Measurements from ENCODE around the gene ITGB4.
"Not testable (repeated sequence)": the region's sequence is repeated elsewhere in the genome, so short reads cannot be mapped to it uniquely, and the experiment has no call there.

The ITGB4 gene

GRCh38 chr17:75778066-75778860 is 57.0 kb downstream of the ITGB4 start:
- peaks cover 41% of the 10 kb centered on the region for H3K36me3 Mint-ChIP-seq

DNA sequence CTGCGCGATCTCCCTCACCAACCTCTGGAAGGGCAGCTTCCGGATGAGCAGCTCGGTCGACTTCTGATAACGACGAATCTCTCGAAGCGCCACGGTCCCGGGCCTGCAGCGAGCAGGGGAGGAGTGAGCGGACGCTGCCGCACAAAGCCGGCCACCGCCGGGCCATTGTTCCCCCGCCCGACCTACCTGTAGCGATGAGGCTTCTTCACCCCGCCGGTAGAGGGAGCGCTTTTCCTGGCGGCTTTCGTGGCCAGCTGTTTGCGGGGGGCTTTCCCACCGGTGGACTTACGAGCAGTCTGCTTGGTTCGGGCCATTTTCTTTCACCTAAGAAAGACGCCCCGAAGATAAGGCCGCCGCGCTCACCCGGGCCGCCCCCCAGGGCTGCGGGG is 57.6 kb downstream of the ITGB4 start:
- Mint-ChIP-seq H3K9me3 (no peaks in the 10 kb centered on the region), H3K27me3 (peaks cover 9% of the 10 kb centered on the region), H3K36me3 (peaks cover 41% of the 10 kb centered on the region), H3K27ac (peak overlapping the region; percentile 99), H3K4me1 (peaks cover 56% of the 10 kb centered on the region), H3K4me3 (peak overlapping the region; percentile 94)
- CTCF ChIA-PET, result interaction anchor here (1.6 to 2.0 kb wide), 2 partner anchors 51 to 75 kb away, joined by 3 to 5 read pairs; no protein-coding TSS in a partner anchor
- DNase-seq, result peak; percentile 84

More at GRCh38 chr17:75778066-75778860, 57.0 kb downstream of the ITGB4 start:
- H3K4me1 Mint-ChIP-seq, result peaks cover 50% of the 10 kb centered on the region
- H3K9me3 Mint-ChIP-seq, DNase-seq, H3K27me3 Mint-ChIP-seq: not testable (repeated sequence)
- CTCF ChIA-PET, result interaction anchor here (1.0 to 1.6 kb wide), 2 partner anchors 13 to 75 kb away, joined by 3 read pairs; partner anchors contain the start of gene GALK1
- peak overlapping the region; percentile 94 for H3K4me3 Mint-ChIP-seq
- peak overlapping the region; percentile 99 for H3K27ac Mint-ChIP-seq

GRCh38 chr17:75779250-75779986 is 58.2 kb downstream of the ITGB4 start:
- peaks cover 9% of the 10 kb centered on the region for H3K27me3 Mint-ChIP-seq
- peak overlapping the region; percentile 99 for H3K27ac Mint-ChIP-seq
- H3K4me1 Mint-ChIP-seq, result peaks cover 62% of the 10 kb centered on the region
- peak; percentile 97 for DNase-seq
- CTCF ChIA-PET, result interaction anchor here (2.0 kb wide), 1 partner anchor 50 kb away, joined by 5 read pairs; no protein-coding TSS in a partner anchor
- peaks cover 41% of the 10 kb centered on the region for H3K36me3 Mint-ChIP-seq
- no peaks in the 10 kb centered on the region for H3K9me3 Mint-ChIP-seq
- H3K4me3 Mint-ChIP-seq, result peak overlapping the region; percentile 94

GRCh38 chr17:75779987-75780889 is 59.0 kb downstream of the ITGB4 start:
- H3K4me1 Mint-ChIP-seq, result peaks cover 65% of the 10 kb centered on the region
- no peaks in the 10 kb centered on the region for H3K9me3 Mint-ChIP-seq
- peak overlapping the region; percentile 99 for H3K27ac Mint-ChIP-seq
- H3K27me3 Mint-ChIP-seq, result peaks cover 9% of the 10 kb centered on the region
- H3K36me3 Mint-ChIP-seq, result peaks cover 39% of the 10 kb centered on the region
- CTCF ChIA-PET, result interaction anchor here (2.0 kb wide), 1 partner anchor 50 kb away, joined by 5 read pairs; no protein-coding TSS in a partner anchor
- no peak for DNase-seq
- peak overlapping the region; percentile 94 for H3K4me3 Mint-ChIP-seq

DNA sequence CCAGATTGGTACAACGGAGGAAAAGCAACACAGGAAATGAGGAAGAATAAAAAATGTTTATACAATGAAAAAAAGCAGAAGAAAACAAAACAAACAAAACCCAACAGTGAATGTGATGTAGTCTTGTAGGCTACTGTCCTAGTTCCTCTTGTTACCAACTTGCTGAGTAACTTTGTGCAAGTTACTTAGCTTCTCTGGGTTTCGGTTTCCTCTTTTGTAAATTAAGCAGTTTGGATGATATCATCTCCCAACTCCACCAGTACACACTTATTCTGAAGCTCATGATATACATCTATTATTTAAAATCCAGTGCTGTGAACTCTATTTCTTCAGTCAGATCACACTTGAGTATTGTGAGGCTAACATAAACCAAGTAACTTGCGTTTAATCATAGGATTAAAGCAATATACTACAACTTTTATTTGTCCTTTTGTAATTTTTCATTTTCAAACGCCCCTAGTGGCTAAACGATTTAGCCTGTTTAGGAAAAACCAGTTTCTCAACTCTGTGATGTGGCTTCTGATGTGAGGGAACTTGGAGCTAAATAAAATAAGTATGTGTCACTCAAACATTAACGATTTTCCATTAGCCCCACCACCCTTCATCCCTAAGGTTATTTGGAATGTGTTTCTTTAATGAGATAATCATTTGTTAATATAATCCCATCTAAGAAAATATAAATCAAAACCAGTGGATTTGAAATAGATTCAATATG is 62.0 kb downstream of the ITGB4 start:
- H3K4me3 Mint-ChIP-seq, result peak overlapping the region; percentile 86
- H3K9me3 Mint-ChIP-seq, result no peaks in the 10 kb centered on the region
- peak overlapping the region; percentile 100 for H3K27ac Mint-ChIP-seq
- peaks cover 13% of the 10 kb centered on the region for H3K36me3 Mint-ChIP-seq
- H3K4me1 Mint-ChIP-seq, result peaks cover 59% of the 10 kb centered on the region
- no peak for DNase-seq
- CTCF ChIA-PET, result interaction anchor here (0.7 to 1.7 kb wide), 12 partner anchors 8 to 371 kb away, joined by 3 to 14 read pairs (median 4); partner anchors contain the start of gene GALK1
- peaks cover 9% of the 10 kb centered on the region for H3K27me3 Mint-ChIP-seq

DNA sequence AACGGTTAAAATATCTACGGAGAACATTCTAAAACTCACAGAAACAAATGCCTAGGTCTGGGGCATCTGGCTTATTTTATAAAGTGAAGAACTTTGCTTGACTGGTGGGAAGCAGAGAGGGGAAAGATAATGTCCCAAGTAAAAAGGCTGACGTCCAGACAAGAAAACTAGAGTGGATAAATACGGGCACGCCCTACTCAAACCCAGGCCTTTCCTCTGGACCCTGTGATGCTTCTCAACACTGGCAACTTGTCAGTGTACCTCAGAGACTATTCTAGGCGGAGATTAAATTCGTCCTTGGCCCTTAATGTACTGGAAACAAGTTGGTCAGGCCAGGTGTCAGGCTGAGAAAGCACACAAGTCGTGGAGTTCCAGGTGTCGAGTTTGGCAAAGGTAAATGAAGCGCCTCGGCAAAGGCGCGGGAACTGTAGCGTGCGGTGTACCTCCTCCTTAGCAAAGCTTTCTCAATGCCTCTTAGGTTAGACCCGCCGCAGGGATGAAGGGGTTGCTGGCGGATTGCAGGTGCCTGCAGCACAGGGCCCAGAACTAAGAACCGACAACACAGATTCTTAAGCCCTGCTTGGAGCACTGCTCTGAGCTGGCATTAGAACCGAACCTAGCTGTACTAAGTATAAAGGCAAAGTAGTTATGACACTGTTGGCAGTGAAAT is 62.7 kb downstream of the ITGB4 start:
- H3K27me3 Mint-ChIP-seq, result peaks cover 4% of the 10 kb centered on the region
- no peaks in the 10 kb centered on the region for H3K9me3 Mint-ChIP-seq
- peak; percentile 37 for DNase-seq
- peak overlapping the region; percentile 100 for H3K27ac Mint-ChIP-seq
- H3K36me3 Mint-ChIP-seq, result peaks cover 6% of the 10 kb centered on the region
- CTCF ChIA-PET, result interaction anchor here (1.0 to 1.7 kb wide), 9 partner anchors 10 to 81 kb away, joined by 3 to 14 read pairs (median 5); partner anchors contain the start of gene GALK1
- peak overlapping the region; percentile 86 for H3K4me3 Mint-ChIP-seq
- H3K4me1 Mint-ChIP-seq, result peaks cover 59% of the 10 kb centered on the region

DNA sequence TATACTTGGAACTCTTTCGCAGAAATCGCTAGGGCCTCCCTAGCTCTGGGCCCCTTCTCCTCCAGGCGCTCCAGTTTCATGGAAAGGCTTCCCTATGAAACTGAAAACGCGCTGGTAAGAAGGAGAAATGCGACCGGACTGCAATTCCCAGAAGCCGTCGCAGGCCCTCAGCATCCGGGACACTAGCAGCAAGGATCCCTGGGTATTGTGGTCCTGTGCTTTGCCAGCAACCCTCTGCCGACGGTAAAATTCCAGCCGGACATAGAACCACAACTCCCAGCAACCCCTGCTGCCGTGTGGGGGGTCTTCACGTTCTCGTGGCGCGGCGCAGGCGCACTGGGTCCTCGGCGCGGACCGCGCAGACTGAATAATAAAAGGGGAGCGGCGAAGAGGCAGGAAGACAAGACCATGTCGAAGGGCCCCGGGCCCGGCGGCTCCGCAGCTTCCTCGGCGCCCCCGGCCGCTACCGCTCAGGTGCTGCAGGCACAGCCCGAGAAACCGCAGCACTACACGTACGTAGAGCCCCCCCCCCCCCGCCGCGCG is 63.3 kb downstream of the ITGB4 start, which contains the start of gene UNK:
Gene UNK (plus strand): TSS at position 334 of the 543 bp plus-strand sequence. CDS start 75 bp downstream, at position 409.
- peak within 1 kb of the TSS; percentile 100 for H3K27ac Mint-ChIP-seq
- H3K36me3 Mint-ChIP-seq, result peaks cover 5% of the 10 kb centered on the region
- peak within 1 kb of the TSS; percentile 86 for H3K4me3 Mint-ChIP-seq
- H3K9me3 Mint-ChIP-seq, result no peaks in the 10 kb centered on the region
- H3K27me3 Mint-ChIP-seq, result peaks cover 2% of the 10 kb centered on the region
- DNase-seq, result peak; percentile 98
- H3K4me1 Mint-ChIP-seq, result peaks cover 59% of the 10 kb centered on the region
- CTCF ChIA-PET, result interaction anchor here (0.6 kb wide), 1 partner anchor 20 kb away, joined by 3 read pairs; the partner anchor contains the start of gene GALK1

DNA sequence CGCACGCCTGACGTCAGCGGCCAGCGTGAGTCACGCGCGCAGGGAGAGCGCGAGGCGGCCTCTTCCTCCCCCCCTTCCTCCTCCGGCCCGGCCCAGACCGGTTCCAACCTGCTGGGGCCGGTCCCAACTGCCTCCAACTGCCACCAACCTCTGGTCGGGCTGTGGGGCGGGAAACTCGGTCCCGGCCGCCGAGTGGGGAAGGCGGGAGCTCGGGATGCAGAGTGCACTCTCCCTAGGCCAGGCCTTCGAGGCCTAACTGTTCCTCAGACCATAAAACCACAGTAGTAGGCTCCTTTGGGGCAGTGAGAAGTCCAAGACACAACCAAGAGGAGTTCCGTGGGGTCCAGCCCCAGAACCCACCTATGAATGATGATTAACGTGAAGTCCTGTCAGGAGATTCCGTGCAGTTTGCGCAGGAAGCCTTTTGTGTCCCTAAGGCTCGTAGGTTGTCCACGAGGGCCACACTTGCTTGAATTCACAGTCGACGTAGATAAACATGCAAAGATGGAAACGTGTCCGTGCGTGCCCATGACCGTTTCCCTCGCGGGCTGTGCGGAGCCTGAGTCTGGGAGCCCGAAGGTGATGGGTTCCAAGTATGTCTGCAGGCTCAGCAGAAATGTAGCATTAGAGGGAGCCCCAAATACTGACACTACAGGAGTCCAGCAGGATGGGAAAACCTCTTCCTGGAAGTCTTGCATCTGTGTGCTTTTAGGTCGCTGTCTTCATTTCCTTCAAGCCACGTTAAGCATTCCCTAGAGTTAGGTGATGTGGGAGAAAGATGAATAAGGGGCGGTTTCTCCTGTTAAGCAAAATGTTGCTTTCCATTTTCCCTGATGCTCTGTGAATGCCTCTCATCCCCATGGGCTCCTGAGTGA is 64.0 kb downstream of the ITGB4 start:
- H3K9me3 Mint-ChIP-seq, result no peaks in the 10 kb centered on the region
- H3K27ac Mint-ChIP-seq, result peak overlapping the region; percentile 100
- CTCF ChIA-PET, result interaction anchor here (0.6 to 2.2 kb wide), 5 partner anchors 20 to 45 kb away, joined by 3 to 12 read pairs (median 6); partner anchors contain the start of gene GALK1
- peaks cover 3% of the 10 kb centered on the region for H3K36me3 Mint-ChIP-seq
- no peaks in the 10 kb centered on the region for H3K27me3 Mint-ChIP-seq
- DNase-seq, result peak; percentile 93
- H3K4me3 Mint-ChIP-seq, result peak overlapping the region; percentile 86
- peaks cover 55% of the 10 kb centered on the region for H3K4me1 Mint-ChIP-seq

GRCh38 chr17:75791254-75791653 is 70.0 kb downstream of the ITGB4 start:
- Mint-ChIP-seq H3K4me3 (no peak overlapping the region), H3K9me3 (no peaks in the 10 kb centered on the region), H3K27me3 (no peaks in the 10 kb centered on the region), H3K4me1 (peaks cover 30% of the 10 kb centered on the region), H3K27ac (no peak overlapping the region), H3K36me3 (peaks cover 20% of the 10 kb centered on the region)
- CTCF ChIA-PET, result interaction anchor here (1.0 to 1.6 kb wide), 3 partner anchors 8 to 35 kb away, joined by 3 to 7 read pairs (median 3); no protein-coding TSS in a partner anchor
- no peak for DNase-seq

- Mint-ChIP-seq H3K36me3 (peaks cover 20% of the 10 kb centered on the region), H3K4me1 (peaks cover 18% of the 10 kb centered on the region), H3K4me3 (no peak overlapping the region), H3K27ac (no peak overlapping the region), H3K9me3 (no peaks in the 10 kb centered on the region), H3K27me3 (no peaks in the 10 kb centered on the region)
- no peak for DNase-seq
- CTCF ChIA-PET, result no interaction called here
These were observed 72.2 kb downstream of the ITGB4 start for GRCh38 chr17:75793460-75793859.

DNA sequence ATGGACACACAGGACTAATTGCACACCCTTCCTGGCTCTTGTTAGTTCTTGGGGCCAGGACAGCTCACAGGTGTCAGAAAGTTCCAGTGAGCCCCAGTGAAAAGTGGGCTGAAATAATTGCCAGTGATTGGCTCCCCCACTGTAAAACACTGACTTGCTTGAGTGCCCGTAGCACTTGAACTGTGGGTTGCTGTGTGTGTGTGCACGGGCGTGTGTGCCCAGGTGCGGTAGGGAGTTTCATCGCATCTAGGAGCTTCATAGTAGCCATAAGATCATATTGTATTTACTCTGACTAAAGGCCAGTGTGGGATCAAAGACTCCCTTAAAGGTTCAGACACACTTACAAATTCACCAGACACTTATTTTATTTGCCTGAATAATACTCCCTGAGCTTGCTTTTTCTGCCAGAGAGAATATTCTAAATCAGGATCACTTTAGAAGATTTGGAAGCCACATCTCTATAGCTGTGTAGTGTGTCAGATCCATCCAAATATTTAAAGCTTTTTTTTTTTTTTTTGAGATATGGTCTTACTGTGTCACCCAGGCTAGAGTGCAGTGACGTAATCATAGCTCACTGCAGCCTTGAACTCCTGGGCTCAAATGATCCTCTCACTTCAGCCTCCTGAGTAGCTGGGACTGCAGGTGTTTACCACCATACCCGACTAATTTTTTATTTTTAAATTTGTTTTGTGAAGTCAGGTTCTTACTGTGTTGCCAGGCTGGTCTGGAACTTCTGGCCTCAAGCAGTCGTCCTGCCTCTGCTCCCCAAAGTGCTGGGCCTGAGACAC is 74.8 kb downstream of the ITGB4 start:
- CTCF ChIA-PET, result interaction anchor here (1.3 to 3.3 kb wide), 3 partner anchors 10 to 47 kb away, joined by 3 to 9 read pairs (median 8); partner anchors contain the start of gene GALK1
- peaks cover 14% of the 10 kb centered on the region for H3K4me1 Mint-ChIP-seq
- no peak overlapping the region for H3K4me3 Mint-ChIP-seq
- no peaks in the 10 kb centered on the region for H3K9me3 Mint-ChIP-seq
- DNase-seq, result no peak
- no peaks in the 10 kb centered on the region for H3K27me3 Mint-ChIP-seq
- peaks cover 27% of the 10 kb centered on the region for H3K36me3 Mint-ChIP-seq
- no peak overlapping the region for H3K27ac Mint-ChIP-seq

Measured in activated naive CD4-positive, alpha-beta T cell treated with anti-CD3 and anti-CD28 coated beads, Interleukin-2, amount 10 ng/mL, durations not matched to agents 7 days and 5 days (primary cell).